GM12892 (cell line): ENCODE data around the gene SUSD4.

Experiments
- POLR2A ChIP-seq: IDR thresholded peaks from 2 replicates; pipeline ENCODE4 v1.6.1; 2011; ENCODE audit warnings: low read depth, low read length, control low read depth
- POLR2AphosphoS5 ChIP-seq: IDR thresholded peaks from 2 replicates; pipeline ENCODE4 v1.6.1; 2011; ENCODE audit warnings: low read depth, low read length, control low read depth
- TAF1 ChIP-seq: IDR thresholded peaks from 2 replicates; pipeline ENCODE4 v1.6.1; 2011; ENCODE audit warnings: low read depth, mild to moderate bottlenecking, control low read depth, low read length, borderline replicate concordance

DNA sequence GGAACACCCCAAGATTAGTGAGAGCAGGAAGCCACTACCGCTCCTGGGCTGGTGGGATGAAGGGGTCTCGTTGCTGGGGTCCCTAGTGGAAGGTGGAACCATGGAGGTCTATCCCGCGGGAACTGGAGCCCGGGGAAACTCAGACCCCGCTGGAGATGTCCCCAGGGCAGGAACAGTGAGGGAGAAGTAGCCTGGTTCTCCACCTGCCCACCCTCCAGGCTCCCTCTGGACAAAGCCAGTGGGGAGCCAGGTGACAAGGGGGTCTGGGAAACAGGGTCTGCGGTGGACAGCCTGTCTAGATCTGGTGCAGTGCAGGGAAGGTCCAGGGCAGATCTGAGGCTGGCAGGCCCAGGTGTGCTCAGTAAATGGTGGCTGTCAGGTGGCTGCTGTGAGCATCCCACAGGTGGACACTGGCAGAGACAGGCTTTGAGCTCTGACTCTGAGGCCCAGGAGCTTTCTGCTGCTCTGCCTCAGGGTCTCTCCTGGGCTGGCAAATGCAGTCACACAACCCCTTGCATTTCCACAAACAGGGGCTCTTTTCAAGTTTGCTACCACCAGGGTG lies 132.9 kb downstream of the SUSD4 start:
- TF ChIP-seq POLR2A (no peak), POLR2AphosphoS5 (no peak), TAF1 (no peak)
